GF-D8 (cell line): ENCODE results near the gene RNF128.
"Not testable (repeated sequence)": the region's sequence is repeated elsewhere in the genome, so short reads cannot be mapped to it uniquely, and the experiment has no call there.

Source experiments
- DNase-seq: peaks from one replicate; lab custom pipeline; 2025; lab: John Stamatoyannopoulos, UW

The RNF128 gene

DNA sequence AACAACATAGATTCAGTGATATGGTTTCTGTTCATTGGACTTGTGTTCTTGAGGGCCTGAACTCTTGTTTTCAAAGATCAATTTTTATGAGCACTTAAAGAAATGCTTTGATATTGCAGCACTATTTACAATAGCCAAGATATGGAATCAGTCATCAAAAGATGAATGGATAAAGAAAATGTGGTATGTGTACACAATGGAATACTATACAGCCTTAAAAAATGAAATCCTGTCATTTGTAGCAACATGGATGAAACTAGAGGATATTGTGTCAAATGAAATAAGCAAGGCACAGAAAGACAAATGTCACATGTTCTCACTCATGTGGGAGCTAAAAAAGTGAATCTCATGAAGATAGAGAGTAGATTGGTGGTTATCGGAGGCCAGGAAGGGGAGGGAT is 21.9 kb downstream of the RNF128 start:
- DNase-seq = no peak

DNA sequence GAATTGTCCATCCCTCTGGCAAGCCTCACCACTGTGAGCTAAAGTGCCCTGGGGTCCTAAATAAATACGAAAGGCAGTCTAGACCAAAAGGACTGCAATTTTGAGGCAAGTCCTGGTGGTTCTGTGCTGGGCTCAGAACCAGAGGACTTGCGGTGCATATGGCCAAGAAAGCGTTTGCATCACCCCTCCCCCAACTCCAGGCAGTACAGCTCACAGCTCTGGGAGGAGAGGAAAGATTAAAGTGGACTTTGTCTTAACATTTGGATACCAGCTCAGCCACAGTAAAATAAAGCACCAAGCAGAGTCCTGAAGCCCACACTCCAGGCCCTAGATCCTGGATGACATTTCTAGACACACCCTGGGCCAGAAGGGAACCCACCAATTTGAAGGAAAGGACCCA is 24.9 kb downstream of the RNF128 start:
- DNase-seq = no peak

DNA sequence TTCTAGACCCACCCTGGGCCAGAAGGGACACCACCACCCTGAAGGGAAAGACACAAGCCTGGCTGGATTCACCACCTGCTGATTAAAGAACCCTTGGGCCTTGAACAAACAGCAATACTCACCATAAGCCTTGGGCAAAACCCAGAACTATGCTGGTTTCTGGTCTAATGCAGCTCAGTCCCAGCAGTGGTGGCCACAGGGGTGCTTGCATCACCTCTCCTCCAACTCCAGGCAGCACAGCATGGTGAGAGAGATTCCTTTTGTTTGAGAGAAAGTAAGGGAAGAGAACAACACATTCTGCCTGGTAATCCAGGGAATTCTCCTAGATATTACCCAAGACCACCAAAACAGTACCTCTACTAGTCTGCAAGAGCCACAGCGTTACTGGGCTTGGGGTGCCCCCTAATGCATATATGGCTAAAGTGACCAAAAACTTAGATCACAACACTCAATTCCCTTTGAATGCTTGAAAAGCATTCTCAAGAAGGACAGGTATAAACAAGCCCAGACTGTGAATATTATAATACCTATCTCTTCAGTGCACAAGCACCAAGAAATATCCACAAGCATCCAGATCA is 25.7 kb downstream of the RNF128 start:
- DNase-seq = no peak

DNA sequence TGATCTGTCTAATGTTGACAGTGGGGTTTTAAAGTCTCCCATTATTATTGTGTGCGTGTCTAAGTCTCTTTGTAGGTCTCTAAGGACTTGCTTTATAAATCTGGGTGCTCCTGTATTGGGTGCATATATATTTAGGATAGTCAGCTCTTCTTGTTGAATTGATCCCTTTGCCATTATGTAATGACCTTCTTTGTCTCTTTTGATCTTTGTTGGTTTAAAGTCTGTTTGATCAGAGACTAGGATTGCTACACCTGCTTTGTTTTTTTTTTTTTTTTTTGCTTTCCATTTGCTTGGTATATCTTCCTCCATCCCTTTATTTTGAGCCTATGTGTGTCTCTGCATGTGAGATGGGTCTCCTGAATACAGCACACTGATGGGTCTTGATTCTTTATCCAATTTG is 42.8 kb downstream of the RNF128 start:
- not testable (repeated sequence) for DNase-seq

DNA sequence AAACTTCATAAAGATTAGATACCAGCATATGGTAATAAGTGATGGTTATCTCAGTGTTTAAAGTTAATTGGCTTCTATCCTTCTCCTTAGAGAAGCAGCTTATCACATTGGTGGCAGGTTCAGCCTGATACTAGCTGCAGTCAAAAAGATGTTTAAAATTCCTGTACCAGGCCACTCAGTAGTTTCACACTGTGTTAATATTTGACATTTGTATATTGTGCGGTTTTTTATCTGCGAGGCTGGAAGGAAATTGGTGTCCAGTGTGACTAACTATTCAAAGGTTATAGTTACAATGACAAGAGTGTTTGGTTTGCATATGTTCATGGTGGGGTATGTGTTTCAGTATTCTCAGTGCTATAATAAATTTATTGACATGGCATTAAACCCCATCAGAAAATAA is 48.5 kb downstream of the RNF128 start:
- no peak for DNase-seq

DNA sequence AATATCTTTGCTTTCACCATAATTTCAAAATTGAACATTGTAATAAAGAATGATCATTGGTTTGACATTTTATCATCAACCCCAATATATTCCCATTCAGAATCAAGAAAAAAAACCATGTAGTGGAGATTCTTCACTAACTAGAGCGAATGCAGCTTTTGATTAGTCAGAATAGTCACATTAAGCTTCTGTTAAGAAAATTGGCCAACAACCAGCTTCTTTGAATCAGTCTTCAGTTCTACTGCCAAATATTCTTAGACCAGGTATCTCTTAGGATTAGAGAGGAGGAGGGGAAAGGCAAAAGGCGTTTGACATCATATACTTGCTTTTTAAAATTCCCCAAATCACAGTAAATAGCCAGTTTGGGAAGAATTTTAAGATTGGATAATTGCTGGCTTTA is 53.8 kb downstream of the RNF128 start:
- no peak for DNase-seq

DNA sequence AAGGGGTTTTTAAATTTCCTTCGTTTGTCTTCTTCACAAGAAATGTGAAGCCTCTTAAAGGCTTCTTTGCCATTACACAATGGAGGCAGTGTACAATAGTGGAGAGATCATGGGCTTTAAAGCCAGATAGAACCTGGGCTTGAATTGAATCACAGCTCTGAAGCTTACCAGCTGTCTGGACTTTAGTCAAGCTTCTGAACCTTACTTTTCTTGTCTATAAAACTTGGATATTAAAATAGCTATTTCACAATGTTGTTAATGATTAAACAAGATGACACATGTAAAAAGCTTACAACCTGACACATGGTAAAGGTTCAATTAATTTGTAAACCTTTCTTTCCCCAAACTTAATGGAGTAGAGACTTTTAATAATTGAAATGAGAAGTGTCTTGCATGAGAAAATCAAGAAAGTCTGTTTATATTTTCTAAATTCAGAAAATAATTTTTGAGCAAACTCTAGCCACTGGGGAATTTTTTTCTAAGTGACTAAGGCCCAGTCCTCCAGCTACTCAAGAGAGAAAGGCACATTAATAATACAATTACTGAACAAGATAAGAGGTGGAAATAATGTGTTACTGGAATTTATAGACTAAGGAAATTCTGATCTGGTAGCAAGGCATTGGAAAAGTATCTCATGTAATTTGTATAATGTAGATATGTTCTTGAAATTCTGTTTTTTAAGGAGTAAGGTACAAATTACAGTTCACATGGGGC is 54.3 kb downstream of the RNF128 start:
- DNase-seq = no peak

DNA sequence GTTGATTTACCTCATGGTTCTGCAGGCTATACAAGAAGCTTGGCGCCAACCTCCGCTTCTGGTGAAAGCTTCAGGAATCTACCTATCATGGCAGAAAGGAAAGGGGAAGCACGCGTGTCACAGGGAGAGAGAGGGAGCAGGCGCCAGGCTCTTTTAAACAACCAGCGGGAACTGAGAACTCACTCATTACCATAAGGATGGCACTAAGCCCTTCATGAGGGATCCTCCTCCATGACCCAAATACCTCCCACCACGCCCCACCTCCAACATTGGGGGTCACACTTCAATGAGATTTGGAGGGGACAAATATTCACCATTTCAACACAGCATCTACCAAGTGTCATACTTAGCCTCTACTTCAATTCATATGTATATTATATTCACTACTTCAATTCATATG is 57.2 kb downstream of the RNF128 start:
- no peak for DNase-seq

DNA sequence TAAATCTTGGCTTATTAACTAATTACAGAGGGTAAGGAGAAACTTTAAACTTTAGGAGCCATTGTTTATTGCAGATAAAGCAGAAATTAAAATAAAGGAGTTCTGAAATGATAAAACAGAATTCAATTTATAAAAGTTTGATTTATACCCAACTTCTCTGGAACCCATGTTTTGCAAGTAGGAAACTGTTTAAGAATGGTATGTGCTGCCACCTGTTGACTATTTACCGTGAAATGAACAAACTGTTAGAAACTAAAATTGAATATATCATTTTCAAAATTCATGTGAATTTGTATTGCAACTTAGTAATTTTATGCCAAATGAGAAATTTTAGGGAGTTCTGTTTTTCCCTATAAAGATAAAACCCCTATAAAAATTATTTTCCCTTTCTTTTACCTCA is 65.0 kb downstream of the RNF128 start:
- no peak for DNase-seq

DNA sequence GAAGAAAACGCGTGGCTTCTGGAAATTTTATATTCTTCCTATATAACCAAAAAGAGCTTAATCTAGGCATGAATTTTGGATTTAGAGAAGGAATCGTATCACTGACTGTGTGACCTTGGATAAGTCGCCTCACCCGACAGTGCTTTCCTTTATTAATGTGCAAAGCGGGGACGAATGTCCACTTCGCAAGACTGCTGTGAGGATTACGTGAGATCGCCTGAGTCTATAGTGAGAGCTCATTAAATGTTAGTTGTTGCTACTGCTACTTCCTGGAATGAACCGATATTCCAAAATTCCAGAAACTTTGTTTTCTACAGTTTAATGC is 75.5 kb downstream of the RNF128 start:
- no peak for DNase-seq

DNA sequence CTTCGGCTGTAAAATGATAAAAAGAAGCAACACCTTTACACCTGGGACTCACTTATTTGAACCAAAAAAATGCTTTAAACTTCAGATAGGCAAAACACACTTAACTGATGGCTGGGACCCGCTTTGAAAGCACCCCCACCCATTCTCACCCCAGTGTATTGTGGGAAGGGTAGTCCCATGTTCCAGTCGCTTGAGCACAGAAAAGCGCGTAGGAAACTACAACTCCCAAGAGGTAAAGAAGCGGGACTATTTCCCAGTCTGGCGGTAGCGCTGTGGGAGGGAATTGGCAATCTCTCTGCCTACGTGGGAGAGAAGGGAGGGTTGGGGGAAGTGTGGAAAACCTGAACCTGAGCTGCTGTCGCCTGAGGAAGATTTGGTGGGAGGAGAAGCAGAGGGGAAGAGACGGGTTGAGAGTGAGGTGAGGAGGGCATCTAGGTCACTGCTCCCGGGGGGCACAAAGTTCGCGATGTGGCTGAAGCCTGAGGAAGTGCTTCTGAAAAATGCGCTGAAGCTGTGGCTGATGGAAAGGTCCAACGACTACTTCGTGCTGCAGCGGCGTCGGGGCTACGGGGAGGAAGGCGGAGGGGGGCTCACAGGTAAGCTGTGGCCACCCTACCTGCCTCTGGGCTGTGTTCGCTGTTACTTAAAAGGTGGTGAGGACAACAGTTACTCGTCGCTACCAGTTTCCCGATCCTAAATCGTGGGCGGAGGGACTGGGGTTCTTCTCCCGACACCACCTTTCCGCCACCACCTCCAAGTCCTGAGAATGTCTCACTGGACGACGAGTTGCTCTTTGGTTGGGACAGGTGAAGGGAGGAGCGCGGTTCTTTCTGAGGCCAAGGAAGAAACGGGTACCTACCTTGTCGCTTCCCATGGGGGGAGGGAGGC is 76.1 kb downstream of the RNF128 start, which contains the start of gene TBC1D8B:
Gene TBC1D8B (plus strand): TSS at position 286 of the 888 bp plus-strand sequence. CDS start 181 bp downstream, at position 467.
- no peak for DNase-seq

DNA sequence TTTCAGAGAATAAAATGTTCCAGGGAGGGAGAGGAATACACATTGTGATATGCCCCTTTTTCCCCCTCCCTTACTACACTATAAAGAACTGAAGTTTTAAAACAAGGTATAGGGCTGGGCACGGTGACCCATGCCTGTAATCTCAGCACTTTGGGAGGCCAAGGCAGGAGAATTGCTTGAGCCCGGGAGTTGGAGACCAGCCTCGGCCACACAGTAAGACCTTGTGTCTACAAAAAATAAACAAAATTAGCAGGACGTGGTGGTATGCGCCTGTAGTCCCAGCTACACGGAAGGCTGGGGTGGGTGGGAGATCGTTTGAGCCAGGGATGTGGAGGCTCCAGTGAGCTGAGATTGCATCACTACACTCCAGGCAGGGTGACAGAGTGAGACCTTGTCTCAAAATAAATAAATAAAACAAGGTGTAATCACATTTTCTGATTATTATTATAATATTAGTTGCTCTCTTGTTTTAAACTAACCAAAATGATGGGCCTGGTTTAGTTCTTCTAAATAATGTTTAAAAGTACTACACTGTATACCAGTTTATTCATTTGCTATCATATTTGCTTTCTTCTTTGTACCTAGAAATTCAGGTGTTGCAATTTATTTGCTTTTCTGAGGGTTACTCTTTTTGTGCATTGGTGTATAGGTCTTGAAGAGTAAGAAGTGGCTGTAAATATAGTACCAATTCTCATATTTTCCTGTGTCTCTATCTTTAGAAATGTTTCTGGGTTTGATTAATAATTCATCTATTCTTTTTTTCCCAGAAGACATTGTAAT is 84.8 kb downstream of the RNF128 start:
- no peak for DNase-seq

DNA sequence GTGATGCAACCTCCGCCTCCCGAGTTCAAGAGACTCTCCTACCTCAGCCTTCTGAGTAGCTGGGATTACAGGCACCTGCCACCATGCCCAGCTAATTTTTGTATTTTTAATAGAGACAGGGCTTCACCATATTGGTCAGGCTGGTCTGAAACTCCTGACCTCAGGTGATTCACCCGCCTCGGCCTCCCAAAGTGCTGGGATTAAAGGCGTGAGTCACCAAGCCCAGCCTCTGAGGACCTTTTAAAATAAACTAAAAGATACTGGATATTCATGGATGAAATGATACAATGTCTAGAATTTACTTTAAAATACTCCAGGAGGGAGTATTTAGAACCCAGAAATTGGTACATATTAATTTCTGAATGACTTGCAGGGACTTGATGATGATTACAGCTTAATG is 86.4 kb downstream of the RNF128 start:
- not testable (repeated sequence) for DNase-seq

DNA sequence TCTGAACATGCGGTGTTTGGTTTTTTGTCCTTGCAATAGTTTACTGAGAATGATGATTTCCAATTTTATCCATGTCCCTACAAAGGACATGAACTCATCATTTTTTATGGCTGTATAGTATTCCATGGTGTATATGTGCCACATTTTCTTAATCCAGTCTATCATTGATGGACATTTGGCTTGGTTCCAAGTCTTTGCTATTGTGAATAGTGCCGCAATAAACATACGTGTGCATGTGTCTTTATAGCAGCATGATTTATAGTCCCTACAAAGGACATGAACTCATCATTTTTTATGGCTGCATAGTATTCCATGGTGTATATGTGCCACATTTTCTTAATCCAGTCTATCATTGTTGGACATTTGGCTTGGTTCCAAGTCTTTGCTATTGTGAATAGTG is 87.6 kb downstream of the RNF128 start:
- DNase-seq = not testable (repeated sequence)
